Testis (tissue), 3 donors: Measurements from ENCODE around the gene SPANXN3. TPM values are rescaled to one million over a fixed set of nuclear protein-coding genes. Genes with fewer than 3 reads are reported as not detected.

ENCODE experiments used
- DNase-seq: peaks from one replicate; pipeline ENCODE4 v3.0.0-alpha.2; 2019
- H3K27ac ChIP-seq, 2 donors: fragments of 200-600 bp; sonication (generic); one replicate each; pipeline ENCODE4 v1.5.1; 2019
- H3K27me3 ChIP-seq: fragments of 200-600 bp; sonication (generic); one replicate; pipeline ENCODE4 v1.5.1; 2019
- H3K36me3 ChIP-seq: fragments of 200-600 bp; sonication (generic); one replicate; pipeline ENCODE4 v1.5.1; 2017; ENCODE audit warnings: low read depth; ENCODE audit errors: missing control alignments
- H3K4me1 ChIP-seq: fragments of 200-600 bp; sonication (generic); one replicate; pipeline ENCODE4 v1.5.1; 2019
- H3K4me3 ChIP-seq, 2 donors: fragments of 200-600 bp; sonication (generic); one replicate each; pipeline ENCODE4 v1.5.1; 2017 to 2019
- H3K9me3 ChIP-seq: fragments of 200-600 bp; sonication (generic); one replicate; pipeline ENCODE4 v1.5.1; 2017
- POLR2A ChIP-seq: fragments of 450-650 bp; IDR thresholded peaks from one replicate; pipeline ENCODE4 v1.6.1; 2017; ENCODE audit warnings: antibody characterized with exemption, mild to moderate bottlenecking, moderate library complexity
- WGBS, 2 donors: methylation state at CpG; one replicate each; pipeline ENCODE4 v1.1.5; 2018; 5-methylcytosine and 5-hydroxymethylcytosine counted together
- intact Hi-C: fragments of 100-400 bp; cut with DNase I; formaldehyde crosslinking; loops from one replicate; pipeline ENCODE4 v1.15.1; 2023; ENCODE audit warnings: low total_unique reads
- polyA plus RNA-seq: library from polyadenylated mRNA; stranded (reverse); fragments of 350-450 nt; fragmentation: Illumina TruSeq; extraction: RNeasy Lipid Tissue Mini Kit (QIAGEN cat#74804); gene quantifications from one replicate; pipeline ENCODE4 v1.2.3, GENCODE V29; 2014; ENCODE audit warnings: low read depth, low replicate concordance; ENCODE audit not compliant: insufficient read depth
- total RNA-seq, 2 donors: library from RNA; depleted of rRNA; stranded (reverse); fragments of >200 nt; gene quantifications; one replicate each; pipeline ENCODE4 v1.2.3, GENCODE V29; 2016
- TF ChIP-seq, protein P1 (sequence below), 3 experiments: fragments of 450-650 bp in 2 of 3; fragments of 200-600 bp in 1 of 3; sonication (generic) in 1 of 3; IDR thresholded peaks; one replicate each; pipeline ENCODE4 v1.5.1; 2016 to 2019; ENCODE audit warnings: antibody characterized with exemption in 3 of 3, mild to moderate bottlenecking in 2 of 3, moderate library complexity in 1 of 3

SPANXN3 gene
- total and polyA plus RNA-seq, 3 donors from 2014 or later, result 4.1 to 38.8 (median 13.1) TPM

DNA sequence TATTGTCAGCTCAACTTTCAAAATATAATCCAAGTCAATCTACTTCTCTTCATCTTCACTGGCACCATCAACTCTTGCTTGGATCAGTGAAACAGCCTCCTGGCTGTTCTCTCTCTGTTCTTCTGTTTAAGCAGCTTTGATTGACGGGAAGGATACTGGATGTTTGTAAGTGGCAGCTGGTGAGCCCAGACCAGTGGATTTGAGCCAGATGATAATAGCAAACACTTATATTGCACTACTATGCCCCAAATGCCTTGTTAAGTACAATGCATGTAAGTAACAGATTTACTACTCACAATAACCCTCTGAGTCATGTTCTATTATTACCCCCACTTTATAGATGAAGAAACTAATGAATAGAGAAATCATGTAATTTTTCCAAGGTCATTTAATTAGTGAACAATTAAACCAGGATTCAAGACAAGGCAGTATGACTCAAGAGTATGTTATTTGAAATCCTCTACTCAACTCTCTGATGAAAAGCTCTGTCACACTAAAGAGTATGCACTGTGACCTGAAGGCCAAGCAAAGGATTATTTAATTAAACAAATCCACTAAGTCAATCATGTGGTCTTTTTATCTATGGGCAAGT is 44.8 kb downstream of the SPANXN3 start:
- Histone ChIP-seq H3K27me3 (no peaks in the 10 kb centered on the region), H3K9me3 (no peaks in the 10 kb centered on the region), H3K27ac (no peak overlapping the region), H3K36me3 (no peaks in the 10 kb centered on the region), H3K4me3 (no peak overlapping the region), H3K4me1 (no peaks in the 10 kb centered on the region)
- TF ChIP-seq, protein P1, sequence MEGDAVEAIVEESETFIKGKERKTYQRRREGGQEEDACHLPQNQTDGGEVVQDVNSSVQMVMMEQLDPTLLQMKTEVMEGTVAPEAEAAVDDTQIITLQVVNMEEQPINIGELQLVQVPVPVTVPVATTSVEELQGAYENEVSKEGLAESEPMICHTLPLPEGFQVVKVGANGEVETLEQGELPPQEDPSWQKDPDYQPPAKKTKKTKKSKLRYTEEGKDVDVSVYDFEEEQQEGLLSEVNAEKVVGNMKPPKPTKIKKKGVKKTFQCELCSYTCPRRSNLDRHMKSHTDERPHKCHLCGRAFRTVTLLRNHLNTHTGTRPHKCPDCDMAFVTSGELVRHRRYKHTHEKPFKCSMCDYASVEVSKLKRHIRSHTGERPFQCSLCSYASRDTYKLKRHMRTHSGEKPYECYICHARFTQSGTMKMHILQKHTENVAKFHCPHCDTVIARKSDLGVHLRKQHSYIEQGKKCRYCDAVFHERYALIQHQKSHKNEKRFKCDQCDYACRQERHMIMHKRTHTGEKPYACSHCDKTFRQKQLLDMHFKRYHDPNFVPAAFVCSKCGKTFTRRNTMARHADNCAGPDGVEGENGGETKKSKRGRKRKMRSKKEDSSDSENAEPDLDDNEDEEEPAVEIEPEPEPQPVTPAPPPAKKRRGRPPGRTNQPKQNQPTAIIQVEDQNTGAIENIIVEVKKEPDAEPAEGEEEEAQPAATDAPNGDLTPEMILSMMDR (IDR thresholded peaks at IDR 0.05), result no peak
- no peak for TF ChIP-seq POLR2A
- intact Hi-C loops, result no loop called here
- 67 to 83% methylated on average over 1 of the region's 1 CpG for WGBS, 2 donors
- no peak for DNase-seq

DNA sequence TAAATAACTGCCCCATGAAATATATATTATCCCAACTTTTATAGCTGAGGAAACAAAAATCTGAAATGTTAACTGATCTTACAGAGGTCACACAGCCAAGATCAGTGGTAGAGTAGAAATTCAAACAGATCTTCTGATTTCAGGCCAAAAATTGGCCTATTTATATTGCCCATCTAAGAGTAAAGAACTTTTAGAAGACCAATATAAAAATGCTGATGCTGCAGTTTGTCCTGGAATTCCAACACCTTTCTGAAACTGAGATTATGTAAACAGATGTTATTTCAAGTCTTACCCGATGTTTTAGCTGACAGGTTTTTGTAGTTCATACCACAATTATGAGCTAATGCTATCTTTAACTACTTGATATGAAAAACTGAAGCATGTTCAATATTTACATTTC is 51.1 kb downstream of the SPANXN3 start:
- Histone ChIP-seq H3K9me3 (no peaks in the 10 kb centered on the region), H3K4me1 (no peaks in the 10 kb centered on the region), H3K27me3 (no peaks in the 10 kb centered on the region), H3K36me3 (no peaks in the 10 kb centered on the region), H3K4me3 (no peak overlapping the region), H3K27ac (no peak overlapping the region)
- intact Hi-C loops, result no loop called here
- WGBS, 2 donors, result 68 to 79% methylated on average over 1 of the region's 1 CpG
- TF ChIP-seq, protein P1 (IDR thresholded peaks at IDR 0.05), result no peak
- TF ChIP-seq POLR2A, result no peak
- DNase-seq, result no peak

DNA sequence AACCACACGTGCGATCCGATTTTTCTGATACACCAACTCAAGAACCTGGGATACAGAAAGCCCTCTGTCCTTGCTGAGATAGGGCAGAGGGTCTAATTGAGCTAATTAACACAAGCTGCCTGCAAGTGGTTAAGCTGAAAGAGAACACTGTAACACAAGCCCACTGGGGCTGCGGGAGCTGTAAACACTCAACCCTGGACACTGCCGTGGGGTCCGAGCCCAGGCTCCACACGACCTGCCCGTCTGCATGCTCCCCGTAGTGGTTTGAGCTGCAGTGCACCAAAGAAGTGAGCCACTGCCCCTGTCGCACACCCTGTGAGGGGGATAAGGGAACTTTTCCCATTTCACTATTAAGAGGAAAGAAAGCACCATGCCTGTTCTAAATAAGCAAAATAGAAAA is 54.6 kb downstream of the SPANXN3 start:
- H3K27ac ChIP-seq, result no peak overlapping the region
- TF ChIP-seq, protein P1 (IDR thresholded peaks at IDR 0.05), result no peak
- TF ChIP-seq POLR2A, result no peak
- H3K4me3 ChIP-seq, result no peak overlapping the region
- H3K4me1 ChIP-seq, result no peaks in the 10 kb centered on the region
- WGBS, 2 donors, result 64 to 77% methylated on average over 8 to 10 of the region's 10 CpGs
- no peaks in the 10 kb centered on the region for H3K36me3 ChIP-seq
- H3K27me3 ChIP-seq, result no peaks in the 10 kb centered on the region
- intact Hi-C loops, result no loop called here
- no peaks in the 10 kb centered on the region for H3K9me3 ChIP-seq
- DNase-seq, result no peak

DNA sequence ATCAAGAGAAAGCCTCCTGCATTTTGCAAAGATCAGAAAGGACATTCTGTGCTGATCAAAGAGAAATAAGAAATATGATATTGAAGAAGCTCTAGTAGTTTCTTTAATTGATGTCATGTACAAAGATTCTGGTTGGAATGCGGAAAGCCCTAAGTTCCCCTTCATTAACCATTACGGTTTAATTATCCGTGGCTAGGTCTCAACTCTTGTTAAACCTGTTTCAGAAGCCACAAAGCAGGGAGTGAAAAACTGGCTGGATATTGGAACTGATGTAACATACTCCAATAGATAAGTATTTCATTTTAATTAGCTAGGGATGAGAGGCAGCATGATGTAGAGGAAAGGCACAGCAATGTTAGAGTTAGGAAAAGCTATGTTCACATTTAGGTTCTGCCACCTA is 55.7 kb downstream of the SPANXN3 start:
- DNase-seq, result no peak
- Histone ChIP-seq H3K27ac (no peak overlapping the region), H3K9me3 (no peaks in the 10 kb centered on the region), H3K36me3 (no peaks in the 10 kb centered on the region), H3K27me3 (no peaks in the 10 kb centered on the region), H3K4me1 (no peaks in the 10 kb centered on the region), H3K4me3 (no peak overlapping the region)
- intact Hi-C loops, result no loop called here
- WGBS, 2 donors, result 71 to 76% methylated on average over 3 of the region's 3 CpGs
- TF ChIP-seq, protein P1 (IDR thresholded peaks at IDR 0.05), result no peak
- no peak for TF ChIP-seq POLR2A

Other genes starting within 250 kb of the SPANXN3 start
- gene SLITRK4, start 118.6 kb upstream of the SPANXN3 start, total RNA-seq, result 1 to 10 TPM; 1.8 to 2.1 TPM
- gene SLITRK4, start 118.6 kb upstream of the SPANXN3 start, polyA plus RNA-seq, result 1.3 TPM
- gene SPANXN2, start 203.3 kb upstream of the SPANXN3 start, total RNA-seq, result 1 to 10 TPM in 1 of 2 donors, not detected in 1; 1.1 TPM
- gene SPANXN2, start 203.3 kb upstream of the SPANXN3 start, polyA plus RNA-seq, result 0.70 TPM